HepG2 (cell line): ENCODE results near the gene CMTM2. TPM values are rescaled to one million over a fixed set of nuclear protein-coding genes. Genes with fewer than 3 reads are reported as not detected.

ENCODE experiments used
- BCL6 ChIP-seq: IDR thresholded peaks from 2 replicates; pipeline ENCODE4 v1.6.1; 2016; ENCODE audit warnings: missing genetic modification reagents, missing compliant biosample characterization
- CREM ChIP-seq, 2 experiments: sonication (generic) in 1 of 2; formaldehyde crosslinking in 1 of 2; IDR thresholded peaks; 2 replicates each; pipeline versions ENCODE4 v1.4.0 to v1.6.1; 2016 to 2020; ENCODE audit warnings: antibody characterized with exemption in 1 of 2, mild to moderate bottlenecking in 1 of 2, missing genetic modification reagents in 1 of 2
- HOXA5 ChIP-seq: sonication (generic); formaldehyde crosslinking; IDR thresholded peaks from 2 replicates; pipeline ENCODE4 v1.4.0; 2020; ENCODE audit warnings: missing genetic modification reagents
- ISL2 ChIP-seq: sonication (generic); formaldehyde crosslinking; IDR thresholded peaks from 2 replicates; pipeline ENCODE4 v1.5.0; 2020; ENCODE audit warnings: missing genetic modification reagents
- MTF1 ChIP-seq: sonication (generic); formaldehyde crosslinking; IDR thresholded peaks from 2 replicates; pipeline ENCODE4 v1.5.0; 2020; ENCODE audit warnings: missing genetic modification reagents
- MXI1 ChIP-seq: IDR thresholded peaks from 3 replicates; pipeline ENCODE4 v1.6.1; 2012; ENCODE audit warnings: low read depth, low read length, inconsistent platforms, borderline replicate concordance
- NCOA2 ChIP-seq: sonication (generic); formaldehyde crosslinking; IDR thresholded peaks from 2 replicates; pipeline ENCODE4 v1.8.0; 2022; ENCODE audit warnings: inconsistent platforms
- NCOR1 ChIP-seq: fragments of 200-600 bp; sonication (generic); IDR thresholded peaks from 2 replicates; pipeline ENCODE4 v1.7.0; 2017; ENCODE audit warnings: antibody characterized with exemption, low read length, borderline replicate concordance
- NR2F6 ChIP-seq, 2 experiments: IDR thresholded peaks; 2 replicates each; pipeline ENCODE4 v1.6.1; 2016; ENCODE audit warnings: antibody characterized with exemption in 1 of 2, mild to moderate bottlenecking in 1 of 2
- PHF20 ChIP-seq: sonication (generic); formaldehyde crosslinking; IDR thresholded peaks from 2 replicates; pipeline ENCODE4 v1.5.0; 2020; ENCODE audit warnings: mild to moderate bottlenecking, missing genetic modification reagents
- REPIN1 ChIP-seq: sonication (generic); formaldehyde crosslinking; IDR thresholded peaks from 2 replicates; pipeline ENCODE4 v1.8.0; 2022; ENCODE audit warnings: missing genetic modification reagents, low read depth, mild to moderate bottlenecking, borderline replicate concordance
- SOX6 ChIP-seq, 2 experiments: fragments of 450-650 bp in 1 of 2; sonication (generic) in 1 of 2; formaldehyde crosslinking in 1 of 2; IDR thresholded peaks; 2 replicates each; pipeline versions ENCODE4 v1.4.0 to v1.6.1; 2017 to 2020; ENCODE audit warnings: antibody characterized with exemption in 1 of 2, mild to moderate bottlenecking in 1 of 2, missing genetic modification reagents in 1 of 2
- TBL1XR1 ChIP-seq: fragments of 150-350 bp; IDR thresholded peaks from 2 replicates; pipeline ENCODE4 v1.6.1; 2014; ENCODE audit warnings: borderline replicate concordance, low read length; ENCODE audit not compliant: partially characterized antibody
- TEF ChIP-seq: sonication (generic); formaldehyde crosslinking; IDR thresholded peaks from 2 replicates; pipeline ENCODE4 v1.5.0; 2020; ENCODE audit warnings: missing genetic modification reagents
- ZNF281 ChIP-seq: sonication (generic); formaldehyde crosslinking; IDR thresholded peaks from 2 replicates; pipeline ENCODE4 v1.4.0; 2020; ENCODE audit warnings: missing genetic modification reagents, borderline replicate concordance
- ZNF512B ChIP-seq: sonication (generic); formaldehyde crosslinking; IDR thresholded peaks from 2 replicates; pipeline ENCODE4 v1.5.1; 2020; ENCODE audit warnings: missing genetic modification reagents, mild to moderate bottlenecking, borderline replicate concordance
- ZNF546 ChIP-seq: sonication (generic); formaldehyde crosslinking; conservative IDR thresholded peaks from 2 replicates; pipeline ENCODE4 v1.8.1; 2023; ENCODE audit warnings: mild to moderate bottlenecking, missing genetic modification reagents
- ZNF616 ChIP-seq: sonication (generic); formaldehyde crosslinking; IDR thresholded peaks from 2 replicates; pipeline ENCODE4 v1.5.0; 2020; ENCODE audit warnings: low read depth, mild to moderate bottlenecking, missing genetic modification reagents
- ZNF777 ChIP-seq: sonication (generic); formaldehyde crosslinking; IDR thresholded peaks from 2 replicates; pipeline ENCODE4 v1.4.0; 2020; ENCODE audit warnings: missing genetic modification reagents
- ZZZ3 ChIP-seq: sonication (generic); formaldehyde crosslinking; IDR thresholded peaks from 2 replicates; pipeline ENCODE4 v1.4.0; 2020; ENCODE audit warnings: missing genetic modification reagents, mild to moderate bottlenecking, borderline replicate concordance
- polyA plus RNA-seq, 8 experiments: library from polyadenylated mRNA; depleted of rRNA in 3 of 8; stranded (reverse) in 7 of 8; unstranded in 1 of 8; fragments of >200 nt; fragmentation: Illumina TruSeq in 4 of 8; extraction: Trizol in 4 of 8; gene quantifications; 2 replicates each; pipeline versions ENCODE4 v1.2.1 to v1.2.3, GENCODE V29; 2011 to 2016; ENCODE audit warnings: low read depth in 4 of 8, missing spikeins in 1 of 8, mixed read lengths in 1 of 8; ENCODE audit not compliant: insufficient read depth in 1 of 8
- total RNA-seq, 5 experiments: library from RNA; depleted of rRNA; stranded (reverse); fragments of >200 nt; fragmentation: Illumina TruSeq; extraction: Trizol; gene quantifications; 2 replicates each; pipeline ENCODE4 v1.2.3, GENCODE V29; 2016; ENCODE audit warnings: low read depth in 1 of 5
- TF ChIP-seq, protein P1 (sequence below): sonication (generic); formaldehyde crosslinking; IDR thresholded peaks from 2 replicates; pipeline ENCODE4 v1.8.0; 2022; ENCODE audit warnings: mild to moderate bottlenecking, missing genetic modification reagents, moderate library complexity
- TF ChIP-seq, protein P2 (sequence below): sonication (generic); formaldehyde crosslinking; IDR thresholded peaks from 2 replicates; pipeline ENCODE4 v1.5.0; 2020; ENCODE audit warnings: missing genetic modification reagents

The CMTM2 gene
- total and polyA plus RNA-seq, 2 of the 13 experiments (the other 11 are each of a cell fraction or from before 2014, with no cell fraction given) = not detected

DNA sequence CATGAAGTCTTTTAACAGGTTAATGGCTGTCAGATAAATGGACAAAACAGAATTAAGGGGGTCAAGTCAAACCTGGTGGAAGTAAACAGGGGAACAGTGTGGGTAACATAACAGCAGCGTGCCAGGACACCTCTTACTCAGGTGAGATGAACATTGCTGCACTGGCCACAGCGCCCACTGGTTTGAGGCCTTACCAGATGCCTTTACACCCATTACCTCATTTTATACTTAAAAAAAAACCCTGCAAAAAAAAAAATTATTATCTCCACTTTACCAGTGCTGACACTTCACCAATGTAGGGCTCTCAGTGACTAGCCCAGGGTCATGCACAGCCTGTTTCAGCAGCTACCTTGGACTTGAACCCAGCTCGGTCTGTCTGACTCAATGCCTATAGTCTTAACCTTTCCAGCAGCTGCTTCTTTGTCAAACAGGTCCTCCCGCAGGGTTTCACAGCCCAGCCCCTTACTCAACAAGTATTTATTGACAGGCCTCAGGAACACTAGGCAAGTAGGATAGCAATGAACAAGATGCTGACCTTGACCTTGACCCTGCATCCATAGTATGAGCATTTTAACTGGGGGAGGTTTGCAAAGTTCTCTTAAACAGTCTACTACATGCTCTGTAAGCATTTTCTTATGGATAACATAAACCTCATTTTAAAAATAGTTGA is 55.4 kb downstream of the CMTM2 start (continued):
- TF ChIP-seq, protein P1, sequence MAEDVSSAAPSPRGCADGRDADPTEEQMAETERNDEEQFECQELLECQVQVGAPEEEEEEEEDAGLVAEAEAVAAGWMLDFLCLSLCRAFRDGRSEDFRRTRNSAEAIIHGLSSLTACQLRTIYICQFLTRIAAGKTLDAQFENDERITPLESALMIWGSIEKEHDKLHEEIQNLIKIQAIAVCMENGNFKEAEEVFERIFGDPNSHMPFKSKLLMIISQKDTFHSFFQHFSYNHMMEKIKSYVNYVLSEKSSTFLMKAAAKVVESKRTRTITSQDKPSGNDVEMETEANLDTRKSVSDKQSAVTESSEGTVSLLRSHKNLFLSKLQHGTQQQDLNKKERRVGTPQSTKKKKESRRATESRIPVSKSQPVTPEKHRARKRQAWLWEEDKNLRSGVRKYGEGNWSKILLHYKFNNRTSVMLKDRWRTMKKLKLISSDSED = no peak
- TF ChIP-seq ZZZ3 (CRISPR knock-in tag) (no peak), NCOR1 (peak; percentile 89; the same call in 1 of the 2 replicates), ZNF281 (CRISPR knock-in tag) (peak; percentile 48; the same call in 1 of the 2 replicates), TBL1XR1 (peak; percentile 94), REPIN1 (CRISPR knock-in tag) (no peak), TEF (CRISPR knock-in tag) (no peak), ZNF777 (CRISPR knock-in tag) (no peak), BCL6 (CRISPR knock-in tag) (no peak), NR2F6 (IDR thresholded peaks at IDR 0.05) (peak; percentile 83), NR2F6 (CRISPR knock-in tag; IDR thresholded peaks at IDR 0.05) (peak; percentile 74), NCOA2 (CRISPR knock-in tag) (no peak), CREM (IDR thresholded peaks at IDR 0.05) (no peak), CREM (CRISPR knock-in tag; IDR thresholded peaks at IDR 0.05) (no peak), ZNF546 (no peak), ZNF512B (CRISPR knock-in tag) (no peak), ZNF616 (CRISPR knock-in tag) (no peak), HOXA5 (CRISPR knock-in tag) (no peak), ISL2 (no peak), MXI1 (no peak), SOX6 (IDR thresholded peaks at IDR 0.05) (no peak), SOX6 (CRISPR knock-in tag; IDR thresholded peaks at IDR 0.05) (no peak), MTF1 (CRISPR knock-in tag) (no peak), PHF20 (CRISPR knock-in tag) (no peak)
- TF ChIP-seq, protein P2, sequence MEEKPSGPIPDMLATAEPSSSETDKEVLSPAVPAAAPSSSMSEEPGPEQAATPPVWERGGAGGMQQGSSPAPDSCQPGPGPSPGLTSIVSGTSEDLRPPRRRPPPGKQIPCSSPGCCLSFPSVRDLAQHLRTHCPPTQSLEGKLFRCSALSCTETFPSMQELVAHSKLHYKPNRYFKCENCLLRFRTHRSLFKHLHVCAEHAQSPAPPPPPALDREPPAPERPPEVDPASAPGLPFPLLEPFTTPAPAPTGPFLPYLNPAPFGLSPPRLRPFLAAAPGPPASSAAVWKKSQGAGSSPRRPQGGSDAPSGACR = no peak
